MM.1S (cell line): ENCODE data around the gene CMTM3.

Experiments
- DNase-seq: peaks from one replicate; pipeline ENCODE4 v3.0.0-alpha.2; 2015
- H2AFZ ChIP-seq: fragments of 300-600 bp; sonication (generic); 2 replicates; pipeline ENCODE4 v1.6.0; 2016; ENCODE audit warnings: antibody characterized with exemption, low read length
- H3F3A ChIP-seq: fragments of 300-600 bp; sonication (generic); 2 replicates; pipeline ENCODE4 v1.6.1; 2016; ENCODE audit warnings: mild to moderate bottlenecking, antibody characterized with exemption, low read length, moderate library complexity, mixed read lengths; ENCODE audit not compliant: insufficient read depth
- H3K27ac ChIP-seq: fragments of 300-600 bp; sonication (generic); 2 replicates; pipeline ENCODE4 v1.5.1; 2016; ENCODE audit warnings: mild to moderate bottlenecking, low read length
- H3K27me3 ChIP-seq: fragments of 300-600 bp; sonication (generic); replicated peaks from 2 replicates; pipeline ENCODE4 v1.6.0; 2016; ENCODE audit warnings: low read length; ENCODE audit not compliant: insufficient read depth
- H3K36me3 ChIP-seq: fragments of 300-600 bp; sonication (generic); replicated peaks from 2 replicates; pipeline ENCODE4 v1.6.1; 2016; ENCODE audit warnings: mild to moderate bottlenecking, low read length, mixed read lengths; ENCODE audit not compliant: insufficient read depth
- H3K4me1 ChIP-seq: fragments of 300-600 bp; sonication (generic); 2 replicates; pipeline ENCODE4 v1.6.1; 2016; ENCODE audit warnings: low read length, mixed read lengths
- H3K4me2 ChIP-seq: fragments of 300-600 bp; sonication (generic); 2 replicates; pipeline ENCODE4 v1.6.0; 2016; ENCODE audit warnings: low read depth, low read length
- H3K4me3 ChIP-seq: fragments of 300-600 bp; sonication (generic); 2 replicates; pipeline ENCODE4 v1.5.1; 2016; ENCODE audit warnings: low read length, mixed read lengths
- H3K79me2 ChIP-seq: fragments of 300-600 bp; sonication (generic); 2 replicates; pipeline ENCODE4 v1.6.1; 2016; ENCODE audit warnings: mixed run types, low read length, mixed read lengths
- H3K9ac ChIP-seq: fragments of 300-600 bp; sonication (generic); 2 replicates; pipeline ENCODE4 v1.6.1; 2016; ENCODE audit warnings: low read length, mixed read lengths
- H3K9me2 ChIP-seq: fragments of 300-600 bp; sonication (generic); replicated peaks from 2 replicates; pipeline ENCODE4 v1.6.1; 2016; ENCODE audit warnings: mild to moderate bottlenecking, low read length, mixed read lengths; ENCODE audit not compliant: insufficient read depth
- H3K9me3 ChIP-seq: fragments of 300-600 bp; sonication (generic); replicated peaks from 2 replicates; pipeline ENCODE4 v1.6.1; 2016; ENCODE audit warnings: mild to moderate bottlenecking, low read length, mixed read lengths; ENCODE audit not compliant: insufficient read depth
- H4K20me1 ChIP-seq: fragments of 300-600 bp; sonication (generic); 2 replicates; pipeline ENCODE4 v1.6.1; 2016; ENCODE audit warnings: mild to moderate bottlenecking, low read length, moderate library complexity, mixed read lengths; ENCODE audit not compliant: insufficient read depth
- EZH2 ChIP-seq: fragments of 300-600 bp; sonication (generic); optimal IDR thresholded peaks from 2 replicates; pipeline ENCODE3; 2017; ENCODE audit warnings: low read depth, mild to moderate bottlenecking, antibody characterized with exemption, low read length, mixed read lengths
- EZH2phosphoT487 ChIP-seq: fragments of 300-600 bp; sonication (generic); IDR thresholded peaks from 2 replicates; pipeline ENCODE4 v1.6.1; 2018; ENCODE audit warnings: antibody characterized with exemption, low read length
- TF ChIP-seq, protein P1 (sequence below): fragments of 300-600 bp; sonication (generic); IDR thresholded peaks from 2 replicates; pipeline ENCODE4 v1.5.1; 2016; ENCODE audit warnings: antibody characterized with exemption, low read length, mixed read lengths

Gene CMTM3

DNA sequence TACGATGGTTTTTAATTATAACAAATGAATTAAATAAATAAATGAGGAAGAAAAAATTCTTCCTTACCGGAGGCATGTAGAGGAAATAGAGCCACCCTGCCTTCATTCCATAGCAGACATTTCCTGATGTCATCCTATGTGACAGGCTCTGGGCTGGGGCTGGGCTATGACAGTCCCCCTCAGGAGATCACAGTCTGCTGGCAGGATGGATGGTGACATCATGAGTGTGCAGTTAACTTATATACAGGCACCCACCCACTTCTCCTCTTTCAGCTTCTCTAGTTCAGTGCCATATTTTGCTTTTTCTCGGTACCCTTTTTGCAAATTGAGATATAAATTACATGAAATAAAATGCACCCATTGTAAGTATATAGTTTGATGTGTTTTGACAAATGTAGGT is 6.4 kb upstream of the CMTM3 start:
- Histone ChIP-seq H3K27ac (no peak overlapping the region), H3K36me3 (no peaks in the 10 kb centered on the region), H3K4me1 (no peaks in the 10 kb centered on the region), H3K9ac (no peak overlapping the region), H3K27me3 (no peaks in the 10 kb centered on the region), H4K20me1 (no peaks in the 10 kb centered on the region), H3F3A (no peaks in the 10 kb centered on the region), H3K4me2 (no peak overlapping the region), H2AFZ (no peak overlapping the region), H3K9me3 (no peaks in the 10 kb centered on the region), H3K9me2 (no peaks in the 10 kb centered on the region), H3K4me3 (no peak overlapping the region), H3K79me2 (no peaks in the 10 kb centered on the region)
- no peak for DNase-seq
- TF ChIP-seq, protein P1, sequence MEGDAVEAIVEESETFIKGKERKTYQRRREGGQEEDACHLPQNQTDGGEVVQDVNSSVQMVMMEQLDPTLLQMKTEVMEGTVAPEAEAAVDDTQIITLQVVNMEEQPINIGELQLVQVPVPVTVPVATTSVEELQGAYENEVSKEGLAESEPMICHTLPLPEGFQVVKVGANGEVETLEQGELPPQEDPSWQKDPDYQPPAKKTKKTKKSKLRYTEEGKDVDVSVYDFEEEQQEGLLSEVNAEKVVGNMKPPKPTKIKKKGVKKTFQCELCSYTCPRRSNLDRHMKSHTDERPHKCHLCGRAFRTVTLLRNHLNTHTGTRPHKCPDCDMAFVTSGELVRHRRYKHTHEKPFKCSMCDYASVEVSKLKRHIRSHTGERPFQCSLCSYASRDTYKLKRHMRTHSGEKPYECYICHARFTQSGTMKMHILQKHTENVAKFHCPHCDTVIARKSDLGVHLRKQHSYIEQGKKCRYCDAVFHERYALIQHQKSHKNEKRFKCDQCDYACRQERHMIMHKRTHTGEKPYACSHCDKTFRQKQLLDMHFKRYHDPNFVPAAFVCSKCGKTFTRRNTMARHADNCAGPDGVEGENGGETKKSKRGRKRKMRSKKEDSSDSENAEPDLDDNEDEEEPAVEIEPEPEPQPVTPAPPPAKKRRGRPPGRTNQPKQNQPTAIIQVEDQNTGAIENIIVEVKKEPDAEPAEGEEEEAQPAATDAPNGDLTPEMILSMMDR: no peak
- TF ChIP-seq EZH2phosphoT487: no peak
- no peak for TF ChIP-seq EZH2

DNA sequence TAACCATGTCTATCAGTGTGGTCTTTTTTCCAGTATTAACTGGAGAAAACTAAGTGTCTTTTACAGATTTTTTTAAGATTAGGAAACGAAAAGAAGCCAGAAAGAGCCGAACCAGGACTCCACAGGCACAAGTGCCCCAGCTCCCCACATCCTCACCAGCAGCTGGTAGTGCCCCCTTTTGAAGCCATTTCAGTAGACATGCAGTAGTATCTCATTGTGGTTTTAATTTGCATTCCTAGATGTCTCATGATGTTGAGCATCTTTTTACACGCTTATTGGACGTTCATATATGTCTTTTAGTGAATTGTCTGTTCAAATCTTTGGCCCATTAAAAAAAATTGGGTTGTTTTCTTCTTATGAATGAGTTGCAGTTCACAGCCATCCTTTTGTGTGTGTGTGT is 4.8 kb upstream of the CMTM3 start:
- Histone ChIP-seq H3K27ac (no peak overlapping the region), H3K36me3 (no peaks in the 10 kb centered on the region), H4K20me1 (no peaks in the 10 kb centered on the region), H3K9me2 (no peaks in the 10 kb centered on the region), H3K27me3 (no peaks in the 10 kb centered on the region), H3K4me3 (no peak overlapping the region), H3K4me1 (no peaks in the 10 kb centered on the region), H3K79me2 (no peaks in the 10 kb centered on the region), H3K4me2 (no peak overlapping the region), H2AFZ (no peak overlapping the region), H3F3A (0 out of 2 replicates have a peak, but pooled peaks cover 4% of the 10 kb centered on the region), H3K9me3 (no peaks in the 10 kb centered on the region), H3K9ac (no peak overlapping the region)
- no peak for DNase-seq
- TF ChIP-seq, protein P1: no peak
- TF ChIP-seq EZH2phosphoT487 (no peak), EZH2 (no peak)

DNA sequence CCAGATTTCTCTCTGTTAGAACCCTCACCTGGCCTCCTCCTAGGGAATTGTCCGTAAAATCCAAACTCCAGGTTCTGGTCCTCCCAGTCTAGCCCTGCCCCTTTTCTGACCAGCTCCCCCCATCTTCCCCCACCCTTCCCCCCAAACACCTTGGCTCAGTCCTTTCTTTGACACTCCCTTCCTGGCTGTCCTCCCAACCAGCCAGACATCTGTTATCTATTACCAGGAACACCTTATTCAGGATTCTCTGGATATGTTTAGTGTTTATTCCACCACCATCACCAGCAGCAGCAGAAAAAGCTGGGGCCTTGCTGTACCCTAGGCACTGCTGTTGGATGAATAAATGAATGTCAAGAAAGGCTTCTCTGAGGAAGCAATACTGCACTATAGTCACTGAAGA is 4.0 kb upstream of the CMTM3 start:
- no peak overlapping the region for H3K9ac ChIP-seq
- no peaks in the 10 kb centered on the region for H3K9me2 ChIP-seq
- H3K79me2 ChIP-seq: no peaks in the 10 kb centered on the region
- no peak overlapping the region for H3K4me2 ChIP-seq
- no peaks in the 10 kb centered on the region for H3K36me3 ChIP-seq
- H4K20me1 ChIP-seq: no peaks in the 10 kb centered on the region
- no peak overlapping the region for H3K4me3 ChIP-seq
- H3K27ac ChIP-seq: no peak overlapping the region
- TF ChIP-seq EZH2: no peak
- TF ChIP-seq, protein P1: no peak
- DNase-seq: no peak
- no peak overlapping the region for H2AFZ ChIP-seq
- H3F3A ChIP-seq: 0 out of 2 replicates have a peak, but pooled peaks cover 4% of the 10 kb centered on the region
- H3K27me3 ChIP-seq: no peaks in the 10 kb centered on the region
- H3K9me3 ChIP-seq: no peaks in the 10 kb centered on the region
- H3K4me1 ChIP-seq: no peaks in the 10 kb centered on the region

- Histone ChIP-seq H3K36me3 (no peaks in the 10 kb centered on the region), H3K4me1 (no peaks in the 10 kb centered on the region), H2AFZ (no peak overlapping the region), H4K20me1 (no peaks in the 10 kb centered on the region), H3K4me2 (no peak overlapping the region), H3K4me3 (no peak overlapping the region), H3K9ac (no peak overlapping the region), H3K9me3 (no peaks in the 10 kb centered on the region), H3F3A (0 out of 2 replicates have a peak, but pooled peaks cover 4% of the 10 kb centered on the region), H3K79me2 (no peaks in the 10 kb centered on the region), H3K9me2 (no peaks in the 10 kb centered on the region), H3K27me3 (no peaks in the 10 kb centered on the region), H3K27ac (no peak overlapping the region)
- no peak for DNase-seq
- TF ChIP-seq, protein P1: no peak
- TF ChIP-seq EZH2phosphoT487 (no peak), EZH2 (no peak)
Measured at GRCh38 chr16:66601471-66601870, 3.0 kb upstream of the CMTM3 start.
